Fibroblast of pulmonary artery (primary cell): ENCODE results near the gene PNPO.

Experiments
- DNase-seq: peaks from one replicate; pipeline ENCODE4 v3.0.0-alpha.2; 2010; ENCODE audit warnings: low read depth
- H3K4me3 ChIP-seq: replicated peaks from 2 replicates; pipeline ENCODE4 v1.5.1; 2011; ENCODE audit warnings: low read depth, mild to moderate bottlenecking, control low read depth, low read length, moderate library complexity
- TF ChIP-seq, protein P1 (sequence below): IDR thresholded peaks from 2 replicates; pipeline ENCODE4 v1.5.1; 2011; ENCODE audit warnings: mild to moderate bottlenecking, control low read depth, low read length, inconsistent platforms; ENCODE audit errors: missing control alignments

The PNPO gene

GRCh38 chr17:47975189-47975822 lies 33.9 kb downstream of the PNPO start:
- no peak overlapping the region for H3K4me3 ChIP-seq
- no peak for DNase-seq
- TF ChIP-seq, protein P1, sequence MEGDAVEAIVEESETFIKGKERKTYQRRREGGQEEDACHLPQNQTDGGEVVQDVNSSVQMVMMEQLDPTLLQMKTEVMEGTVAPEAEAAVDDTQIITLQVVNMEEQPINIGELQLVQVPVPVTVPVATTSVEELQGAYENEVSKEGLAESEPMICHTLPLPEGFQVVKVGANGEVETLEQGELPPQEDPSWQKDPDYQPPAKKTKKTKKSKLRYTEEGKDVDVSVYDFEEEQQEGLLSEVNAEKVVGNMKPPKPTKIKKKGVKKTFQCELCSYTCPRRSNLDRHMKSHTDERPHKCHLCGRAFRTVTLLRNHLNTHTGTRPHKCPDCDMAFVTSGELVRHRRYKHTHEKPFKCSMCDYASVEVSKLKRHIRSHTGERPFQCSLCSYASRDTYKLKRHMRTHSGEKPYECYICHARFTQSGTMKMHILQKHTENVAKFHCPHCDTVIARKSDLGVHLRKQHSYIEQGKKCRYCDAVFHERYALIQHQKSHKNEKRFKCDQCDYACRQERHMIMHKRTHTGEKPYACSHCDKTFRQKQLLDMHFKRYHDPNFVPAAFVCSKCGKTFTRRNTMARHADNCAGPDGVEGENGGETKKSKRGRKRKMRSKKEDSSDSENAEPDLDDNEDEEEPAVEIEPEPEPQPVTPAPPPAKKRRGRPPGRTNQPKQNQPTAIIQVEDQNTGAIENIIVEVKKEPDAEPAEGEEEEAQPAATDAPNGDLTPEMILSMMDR, result no peak

- DNase-seq, result no peak
- no peak overlapping the region for H3K4me3 ChIP-seq
- TF ChIP-seq, protein P1, result no peak
These were observed 34.4 kb downstream of the PNPO start for GRCh38 chr17:47975823-47976205.

- H3K4me3 ChIP-seq, result no peak overlapping the region
- DNase-seq, result peak; percentile 74
- TF ChIP-seq, protein P1, result peak; percentile 77
These were observed 37.0 kb downstream of the PNPO start for GRCh38 chr17:47978324-47978723.

DNA sequence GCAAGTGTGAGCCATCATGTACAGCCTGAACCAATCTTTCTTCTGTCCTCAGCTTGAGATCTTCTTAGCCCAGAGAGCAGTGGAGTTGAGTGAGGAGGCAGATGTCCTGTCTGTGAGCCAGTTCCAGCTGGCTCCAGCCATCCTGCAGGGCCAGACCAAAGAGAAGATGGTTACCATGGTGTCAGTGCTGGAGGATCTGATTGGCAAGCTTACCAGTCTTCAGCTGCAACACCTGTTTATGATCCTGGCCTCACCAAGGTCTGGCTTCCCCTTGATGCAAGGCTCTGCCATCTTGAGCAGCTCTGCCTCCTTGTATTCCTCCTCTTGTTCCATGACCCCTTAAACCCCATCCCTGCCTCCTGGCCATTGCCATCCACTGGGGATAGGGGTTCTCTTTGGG lies 39.2 kb downstream of the PNPO start:
- H3K4me3 ChIP-seq, result no peak overlapping the region
- TF ChIP-seq, protein P1, result no peak
- no peak for DNase-seq

DNA sequence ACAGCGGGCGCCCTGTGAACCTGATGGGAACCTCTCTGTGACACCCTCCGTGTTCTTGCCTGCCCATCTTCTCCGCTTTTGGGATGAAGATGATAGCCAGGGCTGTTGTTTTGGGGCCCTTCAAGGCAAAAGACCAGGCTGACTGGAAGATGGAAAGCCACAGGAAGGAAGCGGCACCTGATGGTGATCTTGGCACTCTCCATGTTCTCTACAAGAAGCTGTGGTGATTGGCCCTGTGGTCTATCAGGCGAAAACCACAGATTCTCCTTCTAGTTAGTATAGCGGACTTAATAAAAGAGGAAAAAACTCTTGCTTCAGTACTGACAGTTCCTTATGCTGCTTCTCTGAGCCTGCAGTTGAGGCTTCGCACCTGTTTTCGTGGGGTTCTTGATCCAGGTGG lies 40.1 kb downstream of the PNPO start:
- no peak for DNase-seq
- TF ChIP-seq, protein P1, result no peak

DNA sequence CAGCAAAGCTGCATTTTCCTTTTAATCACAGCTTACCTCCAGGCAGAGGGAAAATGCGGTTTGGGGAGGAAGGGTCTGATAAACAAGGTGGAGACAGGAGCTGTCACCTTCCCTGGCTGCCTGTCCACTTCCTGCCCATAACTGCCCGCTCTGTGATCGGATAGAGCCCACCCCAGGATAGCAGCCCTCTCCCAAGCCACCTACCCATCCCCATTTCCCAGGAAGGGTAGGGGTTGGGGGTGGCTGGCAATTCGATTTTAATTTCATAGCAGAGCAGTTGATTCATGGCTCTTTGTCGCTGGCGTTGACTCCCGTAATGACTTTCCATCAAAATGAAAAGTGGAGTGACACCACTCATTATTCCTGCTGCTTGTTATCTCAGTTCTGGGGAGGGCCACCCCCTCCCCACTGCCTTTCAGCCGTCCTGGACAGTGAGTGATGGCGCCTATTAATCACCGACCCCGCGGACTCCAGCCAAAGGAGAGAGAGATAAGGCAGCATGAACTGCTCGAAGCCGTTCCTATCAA lies 40.8 kb downstream of the PNPO start:
- H3K4me3 ChIP-seq, result no peak overlapping the region
- TF ChIP-seq, protein P1, result no peak
- no peak for DNase-seq

More for the DNA sequence above, 40.1 kb downstream of the PNPO start:
- H3K4me3 ChIP-seq, result no peak overlapping the region
